ENCODE data around the gene KLF1. TPM values are rescaled to one million over a fixed set of nuclear protein-coding genes. Genes with fewer than 3 reads are reported as not detected.

KLF1 gene
- total RNA-seq, 4 donors from 2014 or later: not detected

GRCh38 chr19:12932392-12933286 lies 45.6 kb upstream of the KLF1 start:
- Histone ChIP-seq H3K9me3 (no peaks in the 10 kb centered on the region), H3K27ac (peak overlapping the region in 3 of 4 donors; percentile 81 to 91 (median 90)), H3K36me3 (peaks cover 0 to 31% of the 10 kb centered on the region in 2 donors), H3K4me1 (peaks cover 4 to 33% (median 10%) of the 10 kb centered on the region in 3 donors), H3K4me3 (peak overlapping the region; percentile 85 to 96), H3K27me3 (no peaks in the 10 kb centered on the region)
- 32 to 74% methylated on average over 3 to 12 of the region's 16 CpGs for WGBS, 2 donors (ENCODE audit: low coverage in 1 of 2)
- TF ChIP-seq POLR2AphosphoS5 (IDR thresholded peaks at IDR 0.05): no peak
- TF ChIP-seq POLR2A (IDR thresholded peaks at IDR 0.05): no peak
- no peak for TF ChIP-seq CTCF (IDR thresholded peaks at IDR 0.05)
- no peak for TF ChIP-seq EP300 (IDR thresholded peaks at IDR 0.05)
- ATAC-seq: no peak

- Histone ChIP-seq H3K27me3 (no peaks in the 10 kb centered on the region), H3K4me1 (peaks cover 3 to 28% (median 7%) of the 10 kb centered on the region in 3 donors), H3K27ac (no peak overlapping the region), H3K36me3 (peaks cover 0 to 56% of the 10 kb centered on the region in 2 donors), H3K4me3 (no peak overlapping the region), H3K9me3 (no peaks in the 10 kb centered on the region)
- WGBS, 2 donors (ENCODE audit: low coverage in 1 of 2): 96% methylated on average over 4 of the region's 19 CpGs; no CpG with 5 or more reads in 1 of the 2 donors
- TF ChIP-seq POLR2AphosphoS5 (IDR thresholded peaks at IDR 0.05) (no peak), CTCF (IDR thresholded peaks at IDR 0.05) (no peak), POLR2A (IDR thresholded peaks at IDR 0.05) (no peak), EP300 (IDR thresholded peaks at IDR 0.05) (no peak)
- no peak for ATAC-seq
Measured at GRCh38 chr19:12930002-12930645, 43.1 kb upstream of the KLF1 start.

- H3K36me3 ChIP-seq: peaks cover 0 to 78% of the 10 kb centered on the region in 2 donors
- whole genome bisulfite sequencing, 2 donors (ENCODE audit: low coverage in 1 of 2): 98 to 100% methylated on average over 2 to 14 of the region's 29 CpGs
- ATAC-seq: no peak
- no peaks in the 10 kb centered on the region for H3K9me3 ChIP-seq
- H3K27me3 ChIP-seq: no peaks in the 10 kb centered on the region
- no peak overlapping the region for H3K27ac ChIP-seq
- H3K4me3 ChIP-seq: no peak overlapping the region
- peaks cover 0 to under 1% (median 0%) of the 10 kb centered on the region in 3 donors for H3K4me1 ChIP-seq
- TF ChIP-seq POLR2AphosphoS5 (IDR thresholded peaks at IDR 0.05): no peak
- TF ChIP-seq POLR2A (IDR thresholded peaks at IDR 0.05): no peak
Measured at GRCh38 chr19:12924621-12925310, 37.8 kb upstream of the KLF1 start.

GRCh38 chr19:12922959-12923358 lies 36.0 kb upstream of the KLF1 start:
- H3K4me3 ChIP-seq: no peak overlapping the region
- H3K4me1 ChIP-seq: peaks cover 0 to 14% (median 0%) of the 10 kb centered on the region in 3 donors
- TF ChIP-seq EP300 (IDR thresholded peaks at IDR 0.05): no peak
- no peak for TF ChIP-seq POLR2A (IDR thresholded peaks at IDR 0.05)
- no peak for TF ChIP-seq CTCF (IDR thresholded peaks at IDR 0.05)
- no peak for TF ChIP-seq POLR2AphosphoS5 (IDR thresholded peaks at IDR 0.05)
- ATAC-seq: no peak
- no peaks in the 10 kb centered on the region for H3K9me3 ChIP-seq
- 89 to 92% methylated on average over 2 to 4 of the region's 4 CpGs for WGBS, 2 donors (ENCODE audit: low coverage in 1 of 2)
- H3K36me3 ChIP-seq: peaks cover 0 to 60% of the 10 kb centered on the region in 2 donors
- no peak overlapping the region for H3K27ac ChIP-seq
- no peaks in the 10 kb centered on the region for H3K27me3 ChIP-seq

GRCh38 chr19:12921047-12921446 lies 34.0 kb upstream of the KLF1 start:
- peaks cover 0 to 41% of the 10 kb centered on the region in 2 donors for H3K36me3 ChIP-seq
- H3K27ac ChIP-seq: no peak overlapping the region
- no peaks in the 10 kb centered on the region for H3K27me3 ChIP-seq
- no peaks in the 10 kb centered on the region for H3K9me3 ChIP-seq
- no peak for ATAC-seq
- WGBS, 2 donors (ENCODE audit: low coverage in 1 of 2): 37% methylated on average over 2 of the region's 3 CpGs; no CpG with 5 or more reads in 1 of the 2 donors
- no peak overlapping the region for H3K4me3 ChIP-seq
- peaks cover 0 to 14% (median 0%) of the 10 kb centered on the region in 3 donors for H3K4me1 ChIP-seq
- TF ChIP-seq EP300 (IDR thresholded peaks at IDR 0.05): no peak
- no peak for TF ChIP-seq POLR2A (IDR thresholded peaks at IDR 0.05)
- no peak for TF ChIP-seq POLR2AphosphoS5 (IDR thresholded peaks at IDR 0.05)
- no peak for TF ChIP-seq CTCF (IDR thresholded peaks at IDR 0.05)

All from gastroesophageal sphincter (tissue), 4 donors.